Kidney (tissue), 14 donors: ENCODE results near the gene TBC1D8B. TPM values are rescaled to one million over a fixed set of nuclear protein-coding genes. Genes with fewer than 3 reads are reported as not detected.

Source experiments
- DNase-seq, 5 donors: peaks; one replicate each; pipeline ENCODE4 v3.0.0-alpha.2; 2013 to 2020
- FAIRE-seq: peaks from 2 replicates; lab custom pipeline; 2012; peaks lifted over from hg19 to GRCh38; lab: Jason Lieb, UNC
- H3K27ac ChIP-seq, 2 donors: one replicate each; pipeline ENCODE4 v1.7.0; 2013; ENCODE audit warnings: low read depth in 2 of 2, low read length in 2 of 2, inconsistent platforms in 1 of 2
- H3K27me3 ChIP-seq: one replicate; pipeline ENCODE4 v1.7.1; 2013; ENCODE audit warnings: low read length, inconsistent platforms; ENCODE audit not compliant: control insufficient read depth, insufficient read depth
- H3K36me3 ChIP-seq, 3 donors: one replicate each; pipeline versions ENCODE4 v1.7.0 to v1.7.1; 2013; ENCODE audit warnings: low read length in 3 of 3, control low read depth in 1 of 3, inconsistent platforms in 1 of 3; ENCODE audit not compliant: insufficient read depth in 3 of 3, control insufficient read depth in 2 of 3
- H3K4me1 ChIP-seq, 3 donors: one replicate each; pipeline versions ENCODE4 v1.7.0 to v1.7.1; 2013; ENCODE audit warnings: low read length in 3 of 3, inconsistent platforms in 1 of 3, low read depth in 1 of 3; ENCODE audit not compliant: control insufficient read depth in 2 of 3, insufficient read depth in 2 of 3
- H3K4me3 ChIP-seq, 3 donors: one replicate each; pipeline versions ENCODE4 v1.7.0 to v1.8.1; 2013; ENCODE audit warnings: low read length in 3 of 3, control low read depth in 1 of 3, inconsistent platforms in 1 of 3
- H3K9ac ChIP-seq, 3 donors: one replicate each; pipeline versions ENCODE4 v1.7.0 to v1.7.1; 2013; ENCODE audit warnings: low read length in 3 of 3, control low read depth in 1 of 3, inconsistent platforms in 1 of 3
- H3K9me3 ChIP-seq, 3 donors: one replicate each; pipeline versions ENCODE4 v1.7.0 to v1.7.1; 2013; ENCODE audit warnings: low read length in 3 of 3, control low read depth in 1 of 3, inconsistent platforms in 1 of 3; ENCODE audit not compliant: control insufficient read depth in 2 of 3, insufficient read depth in 1 of 3
- intact Hi-C: fragments of 100-400 bp; cut with DNase I; formaldehyde crosslinking; loops from one replicate; pipeline ENCODE4 v1.11.1; 2022
- polyA plus RNA-seq: library from polyadenylated mRNA; stranded (reverse); fragments of 350-450 nt; fragmentation: Illumina TruSeq; extraction: RNeasy Lipid Tissue Mini Kit (QIAGEN cat#74804); gene quantifications from one replicate; pipeline ENCODE4 v1.2.3, GENCODE V29; 2014; ENCODE audit warnings: low read depth, low replicate concordance; ENCODE audit not compliant: insufficient read depth
- total RNA-seq: library from RNA; stranded (reverse); fragmentation: NEBNext Ultra II Directional; extraction: Animal tissue kit (Norgen Biotek cat#: 25700); gene quantifications from one replicate; pipeline ENCODE4 v1.2.1, GENCODE V29; 2021
- TF ChIP-seq, protein P1 (sequence below): IDR thresholded peaks from 3 replicates; pipeline ENCODE4 v1.5.1; 2012; ENCODE audit warnings: mild to moderate bottlenecking, moderate library complexity, borderline replicate concordance; ENCODE audit not compliant: insufficient read depth; ENCODE audit errors: extremely low read depth
- donor health status: control.
- donor health status: control.
- donor health status: control.
- donor health status: control.
- donor health status: control.
- donor health status: DM: yes; HTN: yes; CAD: no.
- donor health status: Normal renal cell carcinoma (clear cell type).

The TBC1D8B gene
- total and polyA plus RNA-seq, 2 donors from 2014 or later = 3.5 to 9.7 TPM

DNA sequence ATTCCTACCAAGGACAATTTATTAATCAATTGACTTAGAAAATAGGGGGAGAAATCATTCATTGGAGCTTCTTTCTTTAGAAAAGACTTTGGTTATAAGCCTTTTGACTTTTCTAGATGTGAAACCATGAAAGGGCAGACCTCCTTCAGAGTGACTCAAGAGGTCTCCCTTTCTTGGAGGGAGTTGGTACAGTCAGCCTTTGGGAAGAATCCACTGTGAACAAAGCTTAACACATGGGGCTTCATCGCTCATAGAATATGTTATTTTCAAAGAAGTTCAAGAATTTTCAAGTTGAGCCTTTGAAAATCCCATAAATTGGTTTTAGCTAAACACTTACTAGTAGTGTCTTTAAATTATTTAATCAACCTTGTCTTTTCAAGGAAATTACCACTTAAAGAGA is 72.7 kb downstream of the TBC1D8B start:
- FAIRE-seq (no peak), DNase-seq (no peak)
- Histone ChIP-seq H3K9ac (no peak overlapping the region), H3K36me3 (no peaks in the 10 kb centered on the region), H3K4me1 (no peaks in the 10 kb centered on the region), H3K4me3 (no peak overlapping the region), H3K9me3 (no peaks in the 10 kb centered on the region), H3K27ac (no peak overlapping the region), H3K27me3 (no peaks in the 10 kb centered on the region)
- TF ChIP-seq, protein P1, sequence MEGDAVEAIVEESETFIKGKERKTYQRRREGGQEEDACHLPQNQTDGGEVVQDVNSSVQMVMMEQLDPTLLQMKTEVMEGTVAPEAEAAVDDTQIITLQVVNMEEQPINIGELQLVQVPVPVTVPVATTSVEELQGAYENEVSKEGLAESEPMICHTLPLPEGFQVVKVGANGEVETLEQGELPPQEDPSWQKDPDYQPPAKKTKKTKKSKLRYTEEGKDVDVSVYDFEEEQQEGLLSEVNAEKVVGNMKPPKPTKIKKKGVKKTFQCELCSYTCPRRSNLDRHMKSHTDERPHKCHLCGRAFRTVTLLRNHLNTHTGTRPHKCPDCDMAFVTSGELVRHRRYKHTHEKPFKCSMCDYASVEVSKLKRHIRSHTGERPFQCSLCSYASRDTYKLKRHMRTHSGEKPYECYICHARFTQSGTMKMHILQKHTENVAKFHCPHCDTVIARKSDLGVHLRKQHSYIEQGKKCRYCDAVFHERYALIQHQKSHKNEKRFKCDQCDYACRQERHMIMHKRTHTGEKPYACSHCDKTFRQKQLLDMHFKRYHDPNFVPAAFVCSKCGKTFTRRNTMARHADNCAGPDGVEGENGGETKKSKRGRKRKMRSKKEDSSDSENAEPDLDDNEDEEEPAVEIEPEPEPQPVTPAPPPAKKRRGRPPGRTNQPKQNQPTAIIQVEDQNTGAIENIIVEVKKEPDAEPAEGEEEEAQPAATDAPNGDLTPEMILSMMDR = no peak
- intact Hi-C loops = no loop called here

DNA sequence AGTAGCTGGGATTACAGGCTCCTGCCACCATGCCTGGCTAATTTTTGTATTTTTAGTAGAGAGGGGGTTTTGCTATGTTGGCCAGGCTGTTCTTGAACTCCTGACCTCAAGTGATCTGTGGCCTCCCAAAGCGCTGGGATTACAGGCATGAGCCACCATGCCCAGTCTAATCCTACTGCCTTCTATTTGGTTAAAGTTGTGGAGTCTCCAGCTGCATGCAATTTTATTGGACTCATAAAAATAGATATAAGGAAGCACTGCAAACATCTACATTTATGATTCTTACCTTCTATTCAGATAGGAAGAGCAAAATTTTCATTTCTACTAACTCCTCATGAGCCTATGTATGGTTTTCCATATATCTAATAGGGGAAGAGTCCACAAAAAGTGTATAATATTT is 87.0 kb downstream of the TBC1D8B start:
- no peak overlapping the region for H3K4me3 ChIP-seq
- DNase-seq (no peak), FAIRE-seq (no peak)
- TF ChIP-seq, protein P1 = no peak
- no peaks in the 10 kb centered on the region for H3K9me3 ChIP-seq
- H3K27ac ChIP-seq = no peak overlapping the region
- peaks cover 4% of the 10 kb centered on the region for H3K27me3 ChIP-seq
- intact Hi-C loops = no loop called here
- H3K9ac ChIP-seq = no peak overlapping the region
- no peaks in the 10 kb centered on the region for H3K4me1 ChIP-seq
- no peaks in the 10 kb centered on the region for H3K36me3 ChIP-seq

DNA sequence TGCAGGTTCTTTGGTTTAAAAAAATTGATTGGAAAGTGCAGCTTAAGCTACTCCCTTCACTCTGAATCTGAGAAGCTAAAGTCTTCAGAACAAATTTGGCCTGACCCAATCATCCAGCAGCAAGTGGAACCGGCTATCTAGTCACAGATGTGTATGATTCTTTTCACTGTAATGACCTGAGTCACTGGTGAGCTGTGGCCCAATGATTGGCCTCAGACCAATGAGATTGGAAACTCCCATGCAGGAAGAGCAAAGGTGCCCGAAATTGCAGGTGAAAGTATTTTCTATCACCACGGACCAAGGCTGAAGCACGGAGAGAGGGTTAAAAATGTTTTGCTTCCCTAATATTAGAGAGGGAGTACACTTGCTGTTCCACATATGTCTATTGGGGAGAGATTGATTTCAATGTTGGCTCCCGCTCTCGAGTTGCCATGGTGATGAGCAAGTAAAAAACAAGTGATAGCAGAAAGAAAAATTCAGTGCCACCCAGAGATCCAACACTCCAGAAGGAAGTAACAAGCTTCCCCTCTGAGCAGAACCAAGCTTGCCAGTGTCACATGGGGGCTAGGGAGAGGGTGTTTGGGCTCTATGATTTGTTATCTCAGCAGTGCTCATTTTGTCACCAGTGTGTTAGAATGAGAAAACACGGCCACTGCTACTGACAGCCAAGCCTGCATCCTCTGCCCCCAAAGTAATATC is 89.4 kb downstream of the TBC1D8B start:
- Histone ChIP-seq H3K36me3 (no peaks in the 10 kb centered on the region), H3K4me1 (no peaks in the 10 kb centered on the region), H3K9ac (no peak overlapping the region), H3K27ac (no peak overlapping the region), H3K4me3 (no peak overlapping the region), H3K9me3 (no peaks in the 10 kb centered on the region), H3K27me3 (peaks cover 4% of the 10 kb centered on the region)
- FAIRE-seq (no peak), DNase-seq (peak in 1 of 5 donors; percentile 24)
- TF ChIP-seq, protein P1 = no peak
- intact Hi-C loops = no loop called here
